HG03439 (cell line): ENCODE measurements around the gene GTF2A1L.
"Not testable (repeated sequence)": the region's sequence is repeated elsewhere in the genome, so short reads cannot be mapped to it uniquely, and the experiment has no call there.

Experiments
- ATAC-seq: cut with Tn5 transposase; IDR thresholded peaks from one replicate; pipeline ENCODE4 v1.9.1; 2021; ENCODE audit warnings: mild to moderate bottlenecking, moderate library complexity; ENCODE audit not compliant: unreplicated experiment

GTF2A1L gene, protein sequence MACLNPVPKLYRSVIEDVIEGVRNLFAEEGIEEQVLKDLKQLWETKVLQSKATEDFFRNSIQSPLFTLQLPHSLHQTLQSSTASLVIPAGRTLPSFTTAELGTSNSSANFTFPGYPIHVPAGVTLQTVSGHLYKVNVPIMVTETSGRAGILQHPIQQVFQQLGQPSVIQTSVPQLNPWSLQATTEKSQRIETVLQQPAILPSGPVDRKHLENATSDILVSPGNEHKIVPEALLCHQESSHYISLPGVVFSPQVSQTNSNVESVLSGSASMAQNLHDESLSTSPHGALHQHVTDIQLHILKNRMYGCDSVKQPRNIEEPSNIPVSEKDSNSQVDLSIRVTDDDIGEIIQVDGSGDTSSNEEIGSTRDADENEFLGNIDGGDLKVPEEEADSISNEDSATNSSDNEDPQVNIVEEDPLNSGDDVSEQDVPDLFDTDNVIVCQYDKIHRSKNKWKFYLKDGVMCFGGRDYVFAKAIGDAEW

GRCh38 chr2:48617618-48618017 lies at the start of gene GTF2A1L:
Gene GTF2A1L (plus strand): TSS chr2:48617856. CDS start chr2:48617875, 19 bp downstream.
- ATAC-seq: no peak

DNA sequence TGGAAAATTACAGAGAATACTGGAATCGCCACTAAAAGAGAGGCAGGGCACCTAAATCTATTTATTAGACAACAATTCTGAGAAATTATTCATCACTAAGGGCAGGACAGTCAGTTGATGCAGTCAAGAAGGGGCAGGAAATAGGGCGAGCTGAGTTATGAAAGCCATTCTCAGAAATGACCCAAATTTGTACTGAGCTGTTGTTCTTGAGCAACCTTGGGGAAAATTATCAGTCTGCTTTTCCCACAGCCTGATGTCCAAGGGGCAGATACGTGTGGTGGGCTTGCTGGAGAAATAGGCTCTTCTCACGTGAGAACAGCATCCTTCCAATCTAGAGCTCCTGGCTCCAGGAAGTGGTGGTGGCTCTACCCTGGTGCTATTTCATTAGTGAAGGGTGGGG lies 49.1 kb upstream of the GTF2A1L start:
- ATAC-seq: no peak

- no peak for ATAC-seq
Measured at GRCh38 chr2:48569433-48569832, 48.2 kb upstream of the GTF2A1L start.

GRCh38 chr2:48572816-48573215 lies 44.8 kb upstream of the GTF2A1L start:
- ATAC-seq: no peak

GRCh38 chr2:48574353-48575287 lies 43.0 kb upstream of the GTF2A1L start:
- no peak for ATAC-seq

GRCh38 chr2:48578313-48578712 lies 39.3 kb upstream of the GTF2A1L start:
- no peak for ATAC-seq

- ATAC-seq: no peak
Measured at GRCh38 chr2:48583961-48584360, 33.7 kb upstream of the GTF2A1L start.

- ATAC-seq: no peak
Measured at GRCh38 chr2:48584551-48584950, 33.1 kb upstream of the GTF2A1L start.

GRCh38 chr2:48586433-48586832 lies 31.2 kb upstream of the GTF2A1L start:
- ATAC-seq: no peak

DNA sequence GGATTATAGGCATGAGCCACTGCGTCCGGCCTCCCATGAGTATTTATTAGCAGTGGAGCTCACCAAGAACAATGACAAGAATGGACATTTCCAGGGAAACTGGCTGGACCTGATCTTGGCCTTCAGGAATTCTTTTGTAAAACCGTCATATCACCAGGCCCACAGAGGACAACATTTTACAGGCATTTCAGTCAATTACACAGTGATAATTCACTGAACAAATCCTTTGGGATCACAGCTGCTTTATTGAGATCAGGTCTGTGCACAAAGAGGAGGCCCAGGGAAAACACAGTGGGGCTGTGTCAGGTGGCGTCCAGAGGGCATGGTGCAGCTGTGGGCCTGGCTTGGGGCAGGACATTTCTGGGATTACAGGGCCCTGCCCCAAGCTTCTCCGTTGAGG lies 30.1 kb upstream of the GTF2A1L start:
- no peak for ATAC-seq

DNA sequence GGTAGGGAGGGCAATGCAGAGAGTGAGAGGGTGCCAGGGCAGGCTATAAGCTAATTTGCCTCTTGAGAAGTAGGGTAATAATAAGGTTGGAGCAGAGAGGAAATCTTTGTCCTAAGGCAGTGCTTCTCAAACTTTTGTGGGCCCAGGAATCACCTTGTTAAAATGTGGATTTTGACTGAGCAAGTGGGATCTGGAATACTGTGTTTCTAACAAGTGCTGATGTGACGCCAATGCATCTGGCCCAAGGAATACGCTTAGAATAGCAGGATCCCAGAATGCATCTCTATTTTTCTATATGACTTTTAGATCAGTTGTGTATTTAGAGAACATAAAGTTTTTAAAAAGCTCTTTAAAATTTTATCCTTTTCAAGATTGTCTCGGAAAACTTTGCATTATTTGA lies 29.7 kb upstream of the GTF2A1L start:
- ATAC-seq: no peak

GRCh38 chr2:48588745-48589144 lies 28.9 kb upstream of the GTF2A1L start:
- ATAC-seq: no peak

- no peak for ATAC-seq
Measured at GRCh38 chr2:48589170-48589767, 28.4 kb upstream of the GTF2A1L start.

- ATAC-seq: no peak
Measured at GRCh38 chr2:48590017-48590416, 27.6 kb upstream of the GTF2A1L start.

- ATAC-seq: no peak
Measured at GRCh38 chr2:48592067-48592466, 25.6 kb upstream of the GTF2A1L start.

DNA sequence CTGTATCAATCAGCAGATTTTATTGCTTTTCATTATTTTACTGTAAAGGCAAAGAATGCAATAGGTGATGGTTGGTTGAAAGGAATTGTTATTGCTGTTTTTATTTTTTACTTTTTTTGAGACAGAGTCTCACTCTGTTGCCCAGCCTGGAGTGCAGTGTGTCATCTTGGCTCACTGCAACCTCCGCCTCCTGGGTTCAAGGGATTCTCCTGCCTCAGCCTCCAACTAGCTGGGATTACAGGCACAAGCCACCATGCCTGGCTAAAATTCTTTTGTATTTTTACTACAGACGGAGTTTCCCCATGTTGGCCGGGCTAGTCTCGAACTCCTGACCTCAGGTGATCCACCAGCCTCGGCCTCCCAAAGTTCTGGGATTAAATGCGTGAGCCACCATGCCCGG lies 20.9 kb upstream of the GTF2A1L start:
- ATAC-seq: not testable (repeated sequence)

DNA sequence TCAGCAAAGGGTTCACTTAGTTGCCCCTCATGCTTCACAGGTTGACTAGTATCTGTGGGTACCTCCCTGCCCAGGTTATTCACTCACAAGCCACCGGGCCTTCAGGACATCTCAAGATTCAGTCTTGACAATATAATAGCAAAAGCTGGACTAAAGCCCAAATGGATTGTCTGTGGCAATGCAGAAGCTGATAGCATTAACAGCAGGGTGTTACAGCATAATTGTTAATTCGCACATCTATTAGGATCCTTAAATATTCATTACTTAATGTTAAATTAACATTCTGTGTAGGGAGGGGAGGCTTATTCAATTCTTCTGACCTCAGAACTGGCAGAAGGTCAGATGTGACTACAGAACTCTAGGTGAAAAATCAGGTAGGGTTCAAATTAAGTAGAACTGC lies 20.2 kb upstream of the GTF2A1L start:
- no peak for ATAC-seq

DNA sequence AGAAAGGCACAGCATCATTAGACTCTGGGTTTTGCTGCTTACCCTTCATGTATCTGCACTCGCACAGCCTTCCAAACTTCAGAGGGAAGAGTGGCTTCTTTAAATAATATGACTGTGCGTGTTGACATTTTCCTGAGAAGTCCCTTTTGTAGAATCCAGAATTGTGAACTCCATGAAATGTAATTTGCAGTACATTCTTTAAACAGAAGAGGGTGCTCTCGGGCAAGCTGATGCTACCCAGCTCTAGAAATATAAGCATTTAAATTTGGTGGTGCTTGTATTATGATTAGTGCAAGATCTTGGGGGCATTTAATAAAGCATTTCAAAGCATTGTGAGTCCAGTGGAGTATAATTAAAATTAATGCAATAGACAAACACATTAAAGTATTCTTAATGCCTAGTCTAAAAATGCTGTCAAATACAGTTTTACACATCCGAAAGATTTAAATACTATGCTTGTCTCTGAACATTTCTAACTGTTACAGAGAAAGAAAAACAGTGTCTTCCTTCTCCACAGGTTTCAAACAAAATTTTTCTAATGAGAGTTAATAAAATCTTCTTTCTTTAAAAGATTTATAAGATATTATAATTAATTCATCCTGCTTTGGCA lies 17.3 kb upstream of the GTF2A1L start:
- ATAC-seq: no peak

DNA sequence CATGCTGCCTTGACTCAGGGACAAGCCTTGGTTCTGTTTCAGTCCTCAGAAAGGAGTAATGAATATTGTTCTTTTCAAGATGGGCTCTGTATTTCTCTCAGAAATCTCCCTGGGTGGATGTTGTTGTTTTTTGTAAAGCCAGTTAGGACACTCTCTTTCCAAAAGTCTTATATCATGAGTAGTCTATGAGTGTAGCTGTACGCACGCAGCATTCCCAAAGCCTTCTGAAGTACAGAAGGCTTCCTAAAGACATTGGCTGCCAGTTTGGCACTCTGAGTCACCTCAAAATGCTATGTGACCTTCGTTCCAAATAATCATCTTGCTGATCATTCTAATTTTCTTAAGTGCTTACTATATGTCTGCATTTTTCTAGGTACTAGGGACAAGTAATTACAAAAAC lies 16.7 kb upstream of the GTF2A1L start:
- no peak for ATAC-seq

GRCh38 chr2:48601349-48601748 lies 16.3 kb upstream of the GTF2A1L start:
- ATAC-seq: no peak
